ENCODE data around the gene SPHK2. TPM values are rescaled to one million over a fixed set of nuclear protein-coding genes. Genes with fewer than 3 reads are reported as not detected.
A peak's percentile ranks its signal among the peaks of the same experiment; 100 is the strongest.

SPHK2 gene
- total RNA-seq, 1 experiment from 2014 or later: 19.9 TPM

- H3K27ac ChIP-seq (ENCODE audit: low read depth, low read length): peak overlapping the region; percentile 95; the same call in 1 of the 2 replicates
- H3K4me3 ChIP-seq (replicated peaks in 1 of 2; ENCODE audit: low read depth in 1 of 2, low read length in 2 of 2): no peak overlapping the region
- H2AFZ ChIP-seq (ENCODE audit: low read depth, low read length, poor library complexity, severe bottlenecking): no peak overlapping the region
- peaks cover 6% of the 10 kb centered on the region; the same call in 1 of the 2 replicates for H3K79me2 ChIP-seq (ENCODE audit: insufficient read depth, low read length)
- TF ChIP-seq POLR2A (IDR thresholded peaks at IDR 0.05; ENCODE audit: borderline replicate concordance, extremely low read depth, insufficient read depth, insufficient read length): no peak
- no peaks in the 10 kb centered on the region for H3K9me2 ChIP-seq (ENCODE audit: insufficient read depth)
- DNase-seq (ENCODE audit: low read depth, low spot score): no peak
- no peak overlapping the region for H3K9ac ChIP-seq (ENCODE audit: low read length)
- ChIA-PET POLR2A (interaction anchor here (0.6 to 1.2 kb wide), 2 partner anchors 13 to 57 kb away, joined by 3 to 7 read pairs; no protein-coding TSS in a partner anchor), CTCF (no interaction called here), RAD21 (ENCODE audit: low non-redundant PET in 1 of 2, low total read pairs in 2 of 2, uncharacterized antibody in 2 of 2, unreplicated experiment in 2 of 2) (no interaction called here)
- H3K4me2 ChIP-seq (ENCODE audit: low read length): no peak overlapping the region; the same call in 1 of the 2 replicates
- H3K9me3 ChIP-seq (ENCODE audit: control insufficient read depth in 1 of 2, insufficient read depth in 1 of 2, low read depth in 1 of 2, low read length in 2 of 2): no peaks in the 10 kb centered on the region
- no peak for ATAC-seq
- intact Hi-C loops (cut with micrococcal nuclease): no loop called here
- H3K27me3 ChIP-seq (ENCODE audit: insufficient read depth, low read length): no peaks in the 10 kb centered on the region
- no peaks in the 10 kb centered on the region for H3K36me3 ChIP-seq (ENCODE audit: control insufficient read depth in 1 of 2, insufficient read depth in 2 of 2, low read length in 2 of 2)
- no peaks in the 10 kb centered on the region for H4K20me1 ChIP-seq (ENCODE audit: insufficient read depth)
- peaks cover 16 to 52% of the 10 kb centered on the region in 2 experiments for H3K4me1 ChIP-seq (ENCODE audit: control insufficient read depth in 1 of 2, insufficient read depth in 2 of 2, low read length in 2 of 2)
- BruUV-seq (replicated peaks): no TSS peak
These were observed 20.4 kb downstream of the SPHK2 start for GRCh38 chr19:48639483-48640375.

GRCh38 chr19:48641850-48642249 is 22.5 kb downstream of the SPHK2 start:
- TF ChIP-seq ATF3 (IDR thresholded peaks at IDR 0.05) (no peak), SP1 (IDR thresholded peaks at IDR 0.05; ENCODE audit: low read depth) (no peak), SIN3A (IDR thresholded peaks at IDR 0.05; ENCODE audit: low read depth) (no peak), EZH2phosphoT487 (IDR thresholded peaks at IDR 0.05; ENCODE audit: borderline replicate concordance) (no peak), EZH2 (IDR thresholded peaks at IDR 0.05) (no peak), MAX (IDR thresholded peaks at IDR 0.05) (no peak), YY1 (IDR thresholded peaks at IDR 0.05; ENCODE audit: extremely low read depth, insufficient replicate concordance, low read depth, low read length) (no peak), REST (IDR thresholded peaks at IDR 0.05; ENCODE audit: low read depth) (no peak), ELF1 (IDR thresholded peaks at IDR 0.05; ENCODE audit: borderline replicate concordance, low read depth) (no peak)
- intact Hi-C loops (cut with micrococcal nuclease): no loop called here
- Histone ChIP-seq H3K36me3 (ENCODE audit: control insufficient read depth in 1 of 2, insufficient read depth in 2 of 2, low read length in 2 of 2) (no peaks in the 10 kb centered on the region), H3K27ac (ENCODE audit: low read depth, low read length) (no peak overlapping the region), H3K9me3 (ENCODE audit: control insufficient read depth in 1 of 2, insufficient read depth in 1 of 2, low read depth in 1 of 2, low read length in 2 of 2) (no peaks in the 10 kb centered on the region), H3K79me2 (ENCODE audit: insufficient read depth, low read length) (no peaks in the 10 kb centered on the region), H3K4me2 (ENCODE audit: low read length) (no peak overlapping the region), H3K9ac (ENCODE audit: low read length) (no peak overlapping the region), H3K27me3 (ENCODE audit: insufficient read depth, low read length) (no peaks in the 10 kb centered on the region), H3K4me1 (ENCODE audit: control insufficient read depth in 1 of 2, insufficient read depth in 2 of 2, low read length in 2 of 2) (peaks cover 19 to 52% of the 10 kb centered on the region in 2 experiments), H3K4me3 (replicated peaks in 1 of 2; ENCODE audit: low read depth in 1 of 2, low read length in 2 of 2) (no peak overlapping the region), H3K9me2 (ENCODE audit: insufficient read depth) (no peaks in the 10 kb centered on the region), H4K20me1 (ENCODE audit: insufficient read depth) (no peaks in the 10 kb centered on the region), H2AFZ (ENCODE audit: low read depth, low read length, poor library complexity, severe bottlenecking) (no peak overlapping the region)
- no peak for DNase-seq (ENCODE audit: low read depth, low spot score)
- no TSS peak for BruUV-seq (replicated peaks)
- POLR2A ChIA-PET: interaction anchor here (0.7 kb wide), 1 partner anchor 202 kb away, joined by 3 read pairs; no protein-coding TSS in a partner anchor
- RAD21 ChIA-PET (ENCODE audit: low non-redundant PET in 1 of 2, low total read pairs in 2 of 2, uncharacterized antibody in 2 of 2, unreplicated experiment in 2 of 2): no interaction called here
- no peak for ATAC-seq
- CTCF ChIA-PET: no interaction called here
